Stimulated activated CD8-positive, alpha-beta memory T cell treated with anti-CD3 and anti-CD28 coated beads, Interleukin-4, amount 100 ng/mL, for 24 hours (primary cell): ENCODE results near the gene GPR35.
A peak's percentile ranks its signal among the peaks of the same experiment; 100 is the strongest.

Experiments
- DNase-seq: peaks from one replicate; pipeline ENCODE4 v3.0.0-alpha.2; 2020; ENCODE audit warnings: low read depth

GPR35 gene

GRCh38 chr2:240589375-240589774 lies 35.9 kb upstream of the GPR35 start:
- DNase-seq: no peak

- DNase-seq: no peak
These were observed 35.3 kb upstream of the GPR35 start for GRCh38 chr2:240589850-240590525.

- no peak for DNase-seq
These were observed 34.6 kb upstream of the GPR35 start for GRCh38 chr2:240590681-240591111.

GRCh38 chr2:240591226-240591625 lies 34.1 kb upstream of the GPR35 start:
- no peak for DNase-seq

GRCh38 chr2:240591784-240592183 lies 33.5 kb upstream of the GPR35 start:
- no peak for DNase-seq

GRCh38 chr2:240593026-240593702 lies 32.1 kb upstream of the GPR35 start:
- no peak for DNase-seq

GRCh38 chr2:240593703-240594451 lies 31.4 kb upstream of the GPR35 start:
- no peak for DNase-seq

GRCh38 chr2:240594511-240595380 lies 30.5 kb upstream of the GPR35 start:
- no peak for DNase-seq

- DNase-seq: peak; percentile 19
These were observed 29.8 kb upstream of the GPR35 start for GRCh38 chr2:240595381-240596079.

GRCh38 chr2:240596080-240596460 lies 29.2 kb upstream of the GPR35 start:
- DNase-seq: no peak

- no peak for DNase-seq
These were observed 28.8 kb upstream of the GPR35 start for GRCh38 chr2:240596491-240596931.

- DNase-seq: no peak
These were observed 28.2 kb upstream of the GPR35 start for GRCh38 chr2:240597054-240597418.

- no peak for DNase-seq
These were observed 27.7 kb upstream of the GPR35 start for GRCh38 chr2:240597419-240598181.

GRCh38 chr2:240598311-240598911 lies 26.9 kb upstream of the GPR35 start:
- DNase-seq: no peak

GRCh38 chr2:240599141-240599583 lies 26.1 kb upstream of the GPR35 start:
- no peak for DNase-seq

GRCh38 chr2:240600451-240600961 lies 24.8 kb upstream of the GPR35 start:
- DNase-seq: no peak

- no peak for DNase-seq
These were observed 24.0 kb upstream of the GPR35 start for GRCh38 chr2:240601061-240601830.

GRCh38 chr2:240601831-240602160 lies 23.5 kb upstream of the GPR35 start:
- no peak for DNase-seq
